Measurements from ENCODE around the gene VWC2L.

VWC2L gene

GRCh38 chr2:214604861-214605260 is 194.0 kb downstream of the VWC2L start:
- DNase-seq: no peak

GRCh38 chr2:214607051-214607450 is 196.2 kb downstream of the VWC2L start:
- DNase-seq: no peak

- no peak for DNase-seq
Observed at GRCh38 chr2:214611015-214611414, 200.2 kb downstream of the VWC2L start.

GRCh38 chr2:214624166-214624760 is 213.4 kb downstream of the VWC2L start:
- no peak for DNase-seq

- DNase-seq: no peak
Observed at GRCh38 chr2:214628091-214628490, 217.2 kb downstream of the VWC2L start.
